ENCODE data around the gene CPLX1.
"Not testable (repeated sequence)": the region's sequence is repeated elsewhere in the genome, so short reads cannot be mapped to it uniquely, and the experiment has no call there.

Gene CPLX1

GRCh38 chr4:772118-772517 lies 53.8 kb downstream of the CPLX1 start:
- no peak for DNase-seq

GRCh38 chr4:771464-771863 lies 54.5 kb downstream of the CPLX1 start:
- DNase-seq, result no peak

GRCh38 chr4:770022-770421 lies 55.9 kb downstream of the CPLX1 start:
- DNase-seq, result no peak

GRCh38 chr4:769511-769910 lies 56.4 kb downstream of the CPLX1 start:
- no peak for DNase-seq

GRCh38 chr4:768995-769394 lies 56.9 kb downstream of the CPLX1 start:
- no peak for DNase-seq

GRCh38 chr4:768076-768475 lies 57.9 kb downstream of the CPLX1 start:
- no peak for DNase-seq

- DNase-seq, result no peak
Measured at GRCh38 chr4:766559-767283, 59.2 kb downstream of the CPLX1 start.

GRCh38 chr4:766152-766515 lies 59.8 kb downstream of the CPLX1 start:
- no peak for DNase-seq

GRCh38 chr4:764405-765169 lies 61.3 kb downstream of the CPLX1 start:
- no peak for DNase-seq

GRCh38 chr4:763922-764321 lies 62.0 kb downstream of the CPLX1 start:
- DNase-seq, result no peak

GRCh38 chr4:763191-763810 lies 62.6 kb downstream of the CPLX1 start:
- no peak for DNase-seq

GRCh38 chr4:762211-763190 lies 63.4 kb downstream of the CPLX1 start:
- DNase-seq, result no peak

- no peak for DNase-seq
Measured at GRCh38 chr4:761739-762138, 64.2 kb downstream of the CPLX1 start.

GRCh38 chr4:761086-761485 lies 64.8 kb downstream of the CPLX1 start:
- DNase-seq, result no peak

- no peak for DNase-seq
Measured at GRCh38 chr4:760616-761015, 65.3 kb downstream of the CPLX1 start.

- not testable (repeated sequence) for DNase-seq
Measured at GRCh38 chr4:759810-760209, 66.1 kb downstream of the CPLX1 start.

GRCh38 chr4:757111-757510 lies 68.8 kb downstream of the CPLX1 start:
- DNase-seq, result no peak

GRCh38 chr4:754221-755120 lies 71.5 kb downstream of the CPLX1 start:
- no peak for DNase-seq

GRCh38 chr4:753186-753585 lies 72.7 kb downstream of the CPLX1 start:
- not testable (repeated sequence) for DNase-seq

GRCh38 chr4:752196-752861 lies 73.6 kb downstream of the CPLX1 start:
- no peak for DNase-seq

- no peak for DNase-seq
Measured at GRCh38 chr4:751676-752075, 74.3 kb downstream of the CPLX1 start.
